HT-29 (cell line): ENCODE measurements around the gene SPRTN. TPM values are rescaled to one million over a fixed set of nuclear protein-coding genes. Genes with fewer than 3 reads are reported as not detected.
"Not testable (repeated sequence)": the region's sequence is repeated elsewhere in the genome, so short reads cannot be mapped to it uniquely, and the experiment has no call there.

ENCODE experiments used
- DNase-seq: peaks from one replicate; pipeline ENCODE4 v3.0.0-alpha.2; 2015; ENCODE audit warnings: low spot score
- total RNA-seq: library from RNA; depleted of rRNA; stranded (reverse); fragments of >200 nt; shearing (Covaris generic); gene quantifications from 2 replicates; pipeline ENCODE4 v1.2.3, GENCODE V29; 2014

Gene SPRTN
- total RNA-seq, 1 experiment from 2014 or later = 19.6 TPM

GRCh38 chr1:231335663-231336602 is 2.2 kb upstream of the SPRTN start:
- peak; percentile 37 for DNase-seq

GRCh38 chr1:231337043-231337471 is 1.0 kb upstream of the SPRTN start:
- peak; percentile 42 for DNase-seq

- DNase-seq = peak; percentile 100
These were observed 422 bp upstream of the SPRTN start, which contains the start of gene EXOC8 for GRCh38 chr1:231337472-231338269. TSS of gene EXOC8 (minus strand) at chr1:231337852. CDS start at chr1:231337745, 107 bp downstream.

- DNase-seq = no peak
These were observed 2.4 kb downstream of the SPRTN start for GRCh38 chr1:231340328-231341013.

- DNase-seq = no peak
These were observed 9.9 kb downstream of the SPRTN start for GRCh38 chr1:231347961-231348360.

GRCh38 chr1:231348442-231348841 is 10.3 kb downstream of the SPRTN start:
- DNase-seq = no peak

GRCh38 chr1:231348856-231349255 is 10.8 kb downstream of the SPRTN start:
- DNase-seq = not testable (repeated sequence)

- DNase-seq = no peak
These were observed 13.7 kb downstream of the SPRTN start for GRCh38 chr1:231351816-231352215.

- DNase-seq = no peak
These were observed 15.0 kb downstream of the SPRTN start for GRCh38 chr1:231353086-231353485.

GRCh38 chr1:231354330-231355020 is 16.4 kb downstream of the SPRTN start:
- DNase-seq = no peak

- no peak for DNase-seq
These were observed 17.1 kb downstream of the SPRTN start for GRCh38 chr1:231355171-231355570.

- no peak for DNase-seq
These were observed 19.2 kb downstream of the SPRTN start for GRCh38 chr1:231357187-231357772.

- DNase-seq = peak; percentile 62
These were observed 19.8 kb downstream of the SPRTN start for GRCh38 chr1:231357831-231358354.

GRCh38 chr1:231359113-231359512 is 21.0 kb downstream of the SPRTN start:
- no peak for DNase-seq

GRCh38 chr1:231362325-231362724 is 24.2 kb downstream of the SPRTN start:
- no peak for DNase-seq

- no peak for DNase-seq
These were observed 25.5 kb downstream of the SPRTN start for GRCh38 chr1:231363624-231364023.

- no peak for DNase-seq
These were observed 26.1 kb downstream of the SPRTN start for GRCh38 chr1:231364192-231364591.

GRCh38 chr1:231369282-231369681 is 31.2 kb downstream of the SPRTN start:
- DNase-seq = peak; percentile 14

GRCh38 chr1:231372501-231372900 is 34.4 kb downstream of the SPRTN start:
- no peak for DNase-seq

- DNase-seq = no peak
These were observed 36.3 kb downstream of the SPRTN start for GRCh38 chr1:231374394-231374793.
